ENCODE measurements around the gene MED12. TPM values are rescaled to one million over a fixed set of nuclear protein-coding genes. Genes with fewer than 3 reads are reported as not detected.
A peak's percentile ranks its signal among the peaks of the same experiment; 100 is the strongest.

The MED12 gene
- total and polyA plus RNA-seq, 5 donors: 10.2 to 25.9 (median 22.6) TPM

GRCh38 chrX:71140440-71140839, 22.0 kb downstream of the MED12 start:
- Histone ChIP-seq H3K4me1 (ENCODE audit: control insufficient read depth, insufficient read depth, low read length) (peaks cover 3% of the 10 kb centered on the region), H3K27ac (ENCODE audit: low read length) (no peak overlapping the region), H3K9me3 (ENCODE audit: control insufficient read depth, low read length) (no peaks in the 10 kb centered on the region), H3K4me3 (ENCODE audit: low read length) (no peak overlapping the region), H3K27me3 (ENCODE audit: control insufficient read depth, insufficient read depth) (no peaks in the 10 kb centered on the region)
- DNase-seq: no peak
- intact Hi-C loops (cut with DNase I): no loop called here
- 68% methylated on average over 6 of the region's 6 CpGs for WGBS
- ATAC-seq: no peak

- H3K4me3 ChIP-seq (ENCODE audit: low read length): no peak overlapping the region
- intact Hi-C loops (cut with DNase I): no loop called here
- H3K4me1 ChIP-seq (ENCODE audit: control insufficient read depth, insufficient read depth, low read length): peaks cover 3% of the 10 kb centered on the region
- H3K9me3 ChIP-seq (ENCODE audit: control insufficient read depth, low read length): no peaks in the 10 kb centered on the region
- 33% methylated on average over 6 of the region's 6 CpGs for WGBS
- ATAC-seq (peak in 1 of 2 donors; percentile 49), DNase-seq (peak in 2 of 3 donors; percentile 56 to 76)
- H3K27ac ChIP-seq (ENCODE audit: low read length): no peak overlapping the region
- H3K27me3 ChIP-seq (ENCODE audit: control insufficient read depth, insufficient read depth): no peaks in the 10 kb centered on the region
These were observed 25.1 kb downstream of the MED12 start for GRCh38 chrX:71143508-71143907.

DNA sequence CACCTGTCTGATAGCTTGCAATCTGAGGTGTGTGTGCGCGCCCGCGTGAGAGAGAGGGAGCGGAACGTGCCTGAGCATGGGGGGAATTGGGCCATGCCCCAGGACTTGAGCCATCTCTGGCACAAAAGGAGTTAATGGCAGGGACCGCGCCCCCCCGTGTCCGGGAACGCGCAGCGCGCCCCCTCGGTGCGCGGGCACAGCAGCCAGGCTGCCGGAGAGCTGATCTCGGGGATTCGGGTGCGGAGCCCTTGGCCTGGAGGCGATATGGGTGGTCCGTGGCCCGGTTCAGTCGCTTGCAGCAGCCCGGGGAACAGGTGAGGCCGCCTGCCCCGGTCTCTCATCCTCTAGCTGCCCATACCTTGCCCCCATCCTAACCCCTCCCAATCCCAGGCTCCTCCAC, 26.3 kb downstream of the MED12 start, which contains the start of gene NLGN3:
Gene NLGN3 (plus strand): TSS at position 191 of the 400 bp plus-strand sequence. CDS start 2,909 bp downstream, outside the sequence.
- Histone ChIP-seq H3K27ac (ENCODE audit: low read length) (no peak within 1 kb of the TSS), H3K4me1 (ENCODE audit: control insufficient read depth, insufficient read depth, low read length) (peaks cover 3% of the 10 kb centered on the region), H3K9me3 (ENCODE audit: control insufficient read depth, low read length) (no peaks in the 10 kb centered on the region), H3K4me3 (ENCODE audit: low read length) (peak within 1 kb of the TSS; percentile 42), H3K27me3 (ENCODE audit: control insufficient read depth, insufficient read depth) (no peaks in the 10 kb centered on the region)
- intact Hi-C loops (cut with DNase I): no loop called here
- 8% methylated on average over 28 of the region's 28 CpGs for WGBS
- ATAC-seq (peak in 1 of 2 donors; percentile 25), DNase-seq (peak in 2 of 3 donors; percentile 59 to 62)

DNA sequence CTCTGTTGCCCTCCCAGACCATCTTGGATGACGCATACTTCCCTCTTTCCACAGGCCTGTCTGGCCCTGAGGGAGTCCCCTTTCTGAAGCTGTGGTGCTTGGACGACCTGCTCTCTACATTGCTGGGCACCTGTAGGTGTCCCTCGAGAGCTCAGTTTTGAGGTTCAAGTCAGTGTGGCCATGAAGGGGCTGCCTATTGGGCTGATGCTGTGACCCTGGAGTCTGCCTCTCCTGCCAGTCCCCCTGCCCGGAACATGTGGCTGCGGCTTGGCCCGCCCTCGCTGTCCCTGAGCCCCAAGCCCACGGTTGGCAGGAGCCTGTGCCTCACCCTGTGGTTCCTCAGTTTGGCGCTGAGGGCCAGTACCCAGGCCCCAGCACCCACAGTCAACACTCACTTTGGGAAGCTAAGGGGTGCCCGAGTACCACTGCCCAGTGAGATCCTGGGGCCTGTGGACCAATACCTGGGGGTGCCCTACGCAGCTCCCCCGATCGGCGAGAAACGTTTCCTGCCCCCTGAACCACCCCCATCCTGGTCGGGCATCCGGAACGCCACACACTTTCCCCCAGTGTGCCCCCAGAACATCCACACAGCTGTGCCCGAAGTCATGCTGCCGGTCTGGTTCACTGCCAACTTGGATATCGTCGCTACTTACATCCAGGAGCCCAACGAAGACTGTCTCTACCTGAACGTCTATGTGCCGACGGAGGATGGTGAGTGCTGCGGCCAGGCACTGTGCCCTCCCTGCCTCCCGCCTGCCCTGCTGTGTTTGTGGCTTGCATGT, 29.3 kb downstream of the MED12 start:
- ATAC-seq (no peak), DNase-seq (no peak)
- Histone ChIP-seq H3K27me3 (ENCODE audit: control insufficient read depth, insufficient read depth) (no peaks in the 10 kb centered on the region), H3K9me3 (ENCODE audit: control insufficient read depth, low read length) (no peaks in the 10 kb centered on the region), H3K4me3 (ENCODE audit: low read length) (no peak overlapping the region), H3K27ac (ENCODE audit: low read length) (no peak overlapping the region), H3K4me1 (ENCODE audit: control insufficient read depth, insufficient read depth, low read length) (peaks cover 3% of the 10 kb centered on the region)
- intact Hi-C loops (cut with DNase I): no loop called here
- 80% methylated on average over 28 of the region's 28 CpGs for WGBS

DNA sequence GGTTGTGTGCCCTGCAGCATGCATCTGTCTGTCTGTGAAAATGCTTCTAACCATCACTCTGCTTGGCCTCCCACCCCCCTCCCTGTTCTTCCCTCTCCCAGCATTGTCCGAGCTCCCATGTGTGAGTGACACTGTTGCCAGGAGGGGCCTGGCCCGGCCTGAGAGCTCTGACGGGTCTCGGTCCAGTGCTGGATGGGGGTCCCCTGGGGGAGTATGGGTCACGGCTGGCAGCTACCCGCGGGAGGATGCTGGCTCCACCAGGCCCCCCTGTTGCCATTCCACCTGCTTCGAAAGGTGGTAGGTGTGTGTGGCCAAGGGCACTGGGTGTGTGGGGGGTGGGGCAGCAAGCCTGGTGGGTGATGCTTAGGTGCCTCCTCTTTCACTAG, 29.9 kb downstream of the MED12 start:
- Histone ChIP-seq H3K4me1 (ENCODE audit: control insufficient read depth, insufficient read depth, low read length) (peaks cover 3% of the 10 kb centered on the region), H3K27me3 (ENCODE audit: control insufficient read depth, insufficient read depth) (no peaks in the 10 kb centered on the region), H3K9me3 (ENCODE audit: control insufficient read depth, low read length) (no peaks in the 10 kb centered on the region), H3K27ac (ENCODE audit: low read length) (no peak overlapping the region), H3K4me3 (ENCODE audit: low read length) (no peak overlapping the region)
- intact Hi-C loops (cut with DNase I): no loop called here
- ATAC-seq (no peak), DNase-seq (no peak)
- WGBS: 68% methylated on average over 8 of the region's 8 CpGs

DNA sequence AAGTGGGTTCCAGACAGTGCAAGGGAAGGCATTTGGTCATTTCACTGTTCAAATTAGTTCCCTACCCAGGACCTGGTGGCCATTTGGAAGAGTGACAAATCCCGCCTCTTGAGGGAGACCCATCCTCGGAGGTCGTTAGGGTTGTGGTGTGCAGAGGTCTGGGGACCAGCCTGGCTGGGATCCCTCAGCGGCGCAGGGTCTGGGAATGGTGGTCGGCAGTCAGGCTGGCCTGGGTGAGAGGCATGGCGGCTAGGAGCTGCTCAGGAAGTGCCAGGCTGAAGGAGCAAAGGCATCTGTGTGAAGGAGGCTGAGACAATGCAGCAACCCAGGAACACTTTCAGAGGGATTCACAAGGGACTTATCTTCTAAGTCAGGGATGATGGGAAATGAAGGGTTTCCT, 33.0 kb downstream of the MED12 start:
- no peak overlapping the region for H3K4me3 ChIP-seq (ENCODE audit: low read length)
- H3K9me3 ChIP-seq (ENCODE audit: control insufficient read depth, low read length): no peaks in the 10 kb centered on the region
- ATAC-seq (no peak), DNase-seq (no peak)
- H3K27ac ChIP-seq (ENCODE audit: low read length): no peak overlapping the region
- WGBS: 70% methylated on average over 7 of the region's 7 CpGs
- H3K27me3 ChIP-seq (ENCODE audit: control insufficient read depth, insufficient read depth): no peaks in the 10 kb centered on the region
- H3K4me1 ChIP-seq (ENCODE audit: control insufficient read depth, insufficient read depth, low read length): no peaks in the 10 kb centered on the region
- intact Hi-C loops (cut with DNase I): no loop called here

DNA sequence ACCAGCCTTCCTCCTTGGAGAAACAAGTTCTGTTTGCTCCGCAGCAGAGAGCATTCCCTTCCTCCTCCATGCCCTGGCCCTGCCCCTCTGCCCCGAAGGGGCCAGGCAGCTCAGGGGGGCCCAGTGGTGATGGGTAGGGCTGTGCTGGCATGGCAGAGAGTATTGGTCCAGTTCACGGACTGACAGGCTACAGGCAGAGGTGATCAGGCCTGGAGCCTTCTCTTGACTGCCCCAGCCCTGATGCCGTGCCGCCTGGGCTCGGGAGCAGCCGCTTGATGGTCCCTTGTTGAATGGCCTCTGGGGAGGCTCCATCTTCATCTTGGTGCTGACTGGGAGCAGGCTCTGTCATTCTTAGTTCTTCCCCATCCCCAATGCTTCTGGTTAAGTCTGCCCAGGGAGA, 35.8 kb downstream of the MED12 start:
- Histone ChIP-seq H3K9me3 (ENCODE audit: control insufficient read depth, low read length) (no peaks in the 10 kb centered on the region), H3K27ac (ENCODE audit: low read length) (no peak overlapping the region), H3K4me1 (ENCODE audit: control insufficient read depth, insufficient read depth, low read length) (no peaks in the 10 kb centered on the region), H3K4me3 (ENCODE audit: low read length) (no peak overlapping the region), H3K27me3 (ENCODE audit: control insufficient read depth, insufficient read depth) (no peaks in the 10 kb centered on the region)
- ATAC-seq (no peak), DNase-seq (no peak)
- intact Hi-C loops (cut with DNase I): no loop called here
- 97% methylated on average over 7 of the region's 7 CpGs for WGBS

- Histone ChIP-seq H3K4me1 (ENCODE audit: control insufficient read depth, insufficient read depth, low read length) (no peaks in the 10 kb centered on the region), H3K27me3 (ENCODE audit: control insufficient read depth, insufficient read depth) (no peaks in the 10 kb centered on the region), H3K9me3 (ENCODE audit: control insufficient read depth, low read length) (no peaks in the 10 kb centered on the region), H3K4me3 (ENCODE audit: low read length) (no peak overlapping the region), H3K27ac (ENCODE audit: low read length) (no peak overlapping the region)
- WGBS: 84% methylated on average over 3 of the region's 3 CpGs
- no peak for ATAC-seq
- DNase-seq: no peak
- intact Hi-C loops (cut with DNase I): no loop called here
These were observed 36.2 kb downstream of the MED12 start for GRCh38 chrX:71154641-71155040.

- H3K27me3 ChIP-seq (ENCODE audit: control insufficient read depth, insufficient read depth): no peaks in the 10 kb centered on the region
- DNase-seq: no peak
- no peaks in the 10 kb centered on the region for H3K4me1 ChIP-seq (ENCODE audit: control insufficient read depth, insufficient read depth, low read length)
- H3K9me3 ChIP-seq (ENCODE audit: control insufficient read depth, low read length): no peaks in the 10 kb centered on the region
- ATAC-seq: no peak
- no peak overlapping the region for H3K27ac ChIP-seq (ENCODE audit: low read length)
- no peak overlapping the region for H3K4me3 ChIP-seq (ENCODE audit: low read length)
- 82% methylated on average over 6 of the region's 6 CpGs for WGBS
- intact Hi-C loops (cut with DNase I): no loop called here
These were observed 40.2 kb downstream of the MED12 start for GRCh38 chrX:71158603-71159002.

DNA sequence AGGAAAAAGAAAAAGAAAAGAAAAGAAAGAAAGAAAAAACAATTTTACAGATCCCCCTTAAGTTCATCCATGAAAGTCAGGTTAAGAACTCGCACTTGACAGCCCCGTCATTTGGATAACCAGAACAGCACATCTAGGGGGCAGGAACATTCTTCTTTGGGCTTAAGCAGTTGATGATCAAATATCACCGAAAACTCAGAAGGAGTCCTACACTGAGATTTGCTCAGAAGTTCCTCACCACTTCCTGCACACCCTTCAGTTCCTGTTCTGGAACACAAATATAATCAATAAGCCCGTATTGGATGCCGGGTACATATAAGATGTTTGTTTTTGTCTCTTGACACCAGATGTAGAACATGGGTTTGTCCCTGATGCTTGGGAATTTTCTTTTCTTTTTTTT, 40.9 kb downstream of the MED12 start:
- Histone ChIP-seq H3K4me3 (ENCODE audit: low read length) (no peak overlapping the region), H3K4me1 (ENCODE audit: control insufficient read depth, insufficient read depth, low read length) (no peaks in the 10 kb centered on the region), H3K9me3 (ENCODE audit: control insufficient read depth, low read length) (no peaks in the 10 kb centered on the region), H3K27me3 (ENCODE audit: control insufficient read depth, insufficient read depth) (no peaks in the 10 kb centered on the region), H3K27ac (ENCODE audit: low read length) (no peak overlapping the region)
- DNase-seq: no peak
- WGBS: 84% methylated on average over 5 of the region's 5 CpGs
- no peak for ATAC-seq
- intact Hi-C loops (cut with DNase I): no loop called here

DNA sequence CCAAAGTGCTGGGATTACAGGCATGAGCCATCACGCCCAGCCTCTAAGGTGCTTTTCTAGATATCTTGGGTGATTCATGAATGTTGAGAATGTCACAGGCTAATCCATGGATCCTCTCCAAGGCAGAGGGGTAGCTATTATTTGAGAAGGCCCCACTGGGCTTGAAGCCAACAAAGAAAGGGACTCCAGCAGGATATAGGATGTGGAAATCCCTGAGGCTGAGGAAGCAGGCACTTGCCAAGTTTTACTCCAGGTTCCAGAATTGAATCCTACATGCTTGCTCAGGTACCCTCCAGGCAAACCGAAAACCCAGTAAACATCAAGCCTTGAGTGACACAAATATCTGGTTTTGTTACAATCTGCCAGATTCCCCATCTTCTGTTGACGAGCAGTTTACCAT, 42.1 kb downstream of the MED12 start:
- 75% methylated on average over 3 of the region's 3 CpGs for WGBS
- no peak for ATAC-seq
- DNase-seq: no peak
- Histone ChIP-seq H3K27ac (ENCODE audit: low read length) (no peak overlapping the region), H3K9me3 (ENCODE audit: control insufficient read depth, low read length) (no peaks in the 10 kb centered on the region), H3K27me3 (ENCODE audit: control insufficient read depth, insufficient read depth) (no peaks in the 10 kb centered on the region), H3K4me1 (ENCODE audit: control insufficient read depth, insufficient read depth, low read length) (no peaks in the 10 kb centered on the region), H3K4me3 (ENCODE audit: low read length) (no peak overlapping the region)
- intact Hi-C loops (cut with DNase I): no loop called here

DNA sequence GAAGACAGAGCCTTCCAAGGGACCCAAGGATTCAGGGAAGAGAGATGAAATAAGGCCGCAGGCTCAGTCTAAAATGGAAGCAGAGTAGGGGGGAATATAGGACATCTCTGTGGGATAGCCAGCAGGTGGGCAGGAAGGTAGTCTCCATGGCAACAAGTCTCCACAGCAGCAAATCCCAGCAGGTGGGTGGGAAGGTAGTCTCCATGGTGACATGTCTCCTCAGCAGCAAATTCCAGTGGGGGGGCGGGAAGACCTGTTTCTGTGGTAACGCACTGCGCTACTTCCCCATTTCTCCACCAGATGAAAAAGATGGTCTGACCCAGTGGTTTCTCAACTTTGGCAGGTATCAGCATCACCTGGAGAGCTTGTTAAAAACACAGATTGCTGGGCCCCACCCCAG, 44.6 kb downstream of the MED12 start:
- Histone ChIP-seq H3K4me1 (ENCODE audit: control insufficient read depth, insufficient read depth, low read length) (no peaks in the 10 kb centered on the region), H3K27ac (ENCODE audit: low read length) (no peak overlapping the region), H3K27me3 (ENCODE audit: control insufficient read depth, insufficient read depth) (no peaks in the 10 kb centered on the region), H3K9me3 (ENCODE audit: control insufficient read depth, low read length) (no peaks in the 10 kb centered on the region), H3K4me3 (ENCODE audit: low read length) (no peak overlapping the region)
- DNase-seq (no peak), ATAC-seq (no peak)
- intact Hi-C loops (cut with DNase I): no loop called here
- 91% methylated on average over 4 of the region's 4 CpGs for WGBS
